NCI-H69 (cell line): ENCODE results near the gene RBMX.

Experiments
- DNase-seq: peaks from one replicate; lab custom pipeline; 2025; lab: John Stamatoyannopoulos, UW

RBMX gene

DNA sequence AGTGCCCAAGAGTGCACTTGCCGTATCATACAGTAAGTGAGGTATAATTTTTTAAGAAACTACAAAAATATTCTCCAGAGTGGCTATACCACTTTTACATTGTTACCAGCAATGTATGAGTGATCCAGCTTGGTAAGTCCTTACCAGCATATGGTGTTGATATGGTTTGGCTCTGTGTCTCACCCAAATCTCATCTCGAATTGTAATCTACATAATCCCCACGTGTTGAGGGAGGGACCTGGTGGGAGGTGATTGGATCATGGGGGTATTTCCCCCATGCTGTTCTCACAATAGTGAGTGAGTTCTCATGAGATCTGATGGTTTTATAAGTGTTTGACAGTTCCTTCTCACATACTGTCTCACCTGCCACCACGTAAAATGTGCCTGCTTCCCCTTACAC lies 44.8 kb downstream of the RBMX start:
- no peak for DNase-seq

DNA sequence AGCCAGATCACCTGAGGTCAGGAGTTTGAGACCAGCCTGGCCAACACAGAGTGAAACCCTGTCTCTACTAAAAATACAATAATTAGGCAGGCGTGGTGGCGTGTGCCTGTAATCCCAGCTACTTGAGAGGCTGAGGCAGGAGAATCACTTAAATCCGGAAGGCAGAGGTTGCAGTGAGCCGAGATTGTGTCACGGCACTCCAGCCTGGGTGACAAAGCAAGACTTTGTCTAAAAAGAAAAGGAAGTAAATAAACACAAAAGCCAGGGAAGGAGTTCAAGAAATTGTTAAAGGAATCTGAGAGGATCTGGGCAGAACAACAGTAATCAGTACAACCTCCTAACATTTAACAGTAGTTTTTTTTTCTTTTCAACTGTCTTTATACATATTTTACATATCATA lies 51.1 kb downstream of the RBMX start:
- DNase-seq = no peak

DNA sequence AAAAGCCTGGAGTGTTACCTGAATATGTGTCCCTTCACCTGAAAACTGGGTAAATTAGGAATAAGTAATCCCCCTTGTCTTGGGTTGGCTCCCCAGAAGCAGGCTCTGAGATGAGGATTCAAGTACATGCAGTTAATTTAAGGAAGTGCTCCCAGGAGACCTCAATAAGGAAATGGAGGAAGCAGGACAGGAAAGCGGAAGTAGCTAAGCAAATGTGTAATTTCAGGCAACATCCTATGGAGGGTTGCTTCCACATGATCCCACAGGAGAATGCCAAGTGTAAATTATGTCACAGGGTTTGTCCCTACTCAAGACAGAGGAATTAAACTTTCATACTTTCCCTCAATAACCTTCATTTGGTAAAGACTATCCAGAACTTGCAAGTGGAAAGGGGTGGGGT lies 51.7 kb downstream of the RBMX start:
- DNase-seq = no peak

DNA sequence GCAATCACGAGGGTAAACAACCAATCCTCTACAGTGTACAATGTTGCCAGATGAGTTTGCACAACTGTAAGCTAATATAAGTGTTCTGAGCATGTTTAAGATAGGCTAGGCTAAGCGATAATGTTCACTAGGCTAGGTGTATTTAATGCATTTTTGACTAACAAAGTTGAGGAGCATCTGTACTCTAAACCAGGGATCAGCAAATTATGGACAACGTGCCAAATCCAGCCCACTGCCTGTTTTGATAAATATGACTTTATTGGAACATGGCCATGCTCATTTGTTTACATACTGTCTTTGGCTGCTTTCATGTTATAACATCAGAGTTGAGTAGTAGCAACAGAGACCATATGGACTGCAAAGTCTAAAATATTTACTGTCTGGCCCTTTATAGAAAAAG lies 53.5 kb downstream of the RBMX start:
- peak; percentile 71 for DNase-seq

DNA sequence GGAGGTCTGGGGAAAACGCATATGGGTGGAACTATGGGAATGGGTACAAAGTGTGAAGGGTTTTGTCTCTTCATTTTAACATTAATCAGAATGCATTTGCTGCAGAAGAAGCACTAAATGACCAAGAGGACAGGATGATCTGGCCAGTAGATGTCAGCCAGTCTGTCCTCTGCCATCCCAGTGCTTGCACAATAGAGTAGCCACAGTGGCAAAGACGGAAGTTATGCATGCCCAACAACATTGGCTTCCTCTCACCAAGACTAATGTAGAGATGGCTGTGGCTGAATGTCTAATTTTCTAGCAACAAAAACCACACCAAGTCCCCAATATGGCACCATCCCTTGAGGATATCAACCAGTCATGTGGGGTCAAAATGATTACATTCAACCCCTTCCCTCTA lies 54.8 kb downstream of the RBMX start:
- no peak for DNase-seq
